Measurements from ENCODE around the gene LUZP1. TPM values are rescaled to one million over a fixed set of nuclear protein-coding genes. Genes with fewer than 3 reads are reported as not detected.

Gene LUZP1
- total and polyA plus RNA-seq, 9 donors = 6.8 to 30.7 (median 23.2) TPM

GRCh38 chr1:23083714-23084480, 84.8 kb downstream of the LUZP1 start:
- no peaks in the 10 kb centered on the region for H3K9me3 ChIP-seq
- no peak overlapping the region for H3K27ac ChIP-seq
- H3K4me1 ChIP-seq (ENCODE audit: insufficient read depth) = no peaks in the 10 kb centered on the region
- peak in 4 of 5 donors; percentile 29 to 66 (median 39) for DNase-seq
- 53 to 55% (median 55%) methylated on average over 5 of the region's 5 CpGs for WGBS, 3 donors
- no peaks in the 10 kb centered on the region for H3K36me3 ChIP-seq
- intact Hi-C loops (cut with DNase I) = no loop called here
- H3K27me3 ChIP-seq = no peaks in the 10 kb centered on the region
- TF ChIP-seq POLR2A (IDR thresholded peaks at IDR 0.05) (no peak), CTCF (IDR thresholded peaks at IDR 0.05) (no peak), EP300 (IDR thresholded peaks at IDR 0.05) (no peak)
- no peak overlapping the region for H3K4me3 ChIP-seq

GRCh38 chr1:23081376-23081775, 87.3 kb downstream of the LUZP1 start:
- H3K36me3 ChIP-seq = no peaks in the 10 kb centered on the region

GRCh38 chr1:23080885-23081284, 87.8 kb downstream of the LUZP1 start:
- DNase-seq = no peak
- TF ChIP-seq CTCF (IDR thresholded peaks at IDR 0.05) = no peak
- no peak for TF ChIP-seq POLR2A (IDR thresholded peaks at IDR 0.05)
- TF ChIP-seq EP300 (IDR thresholded peaks at IDR 0.05) = no peak
- Histone ChIP-seq H3K27ac (no peak overlapping the region), H3K4me1 (ENCODE audit: insufficient read depth) (no peaks in the 10 kb centered on the region), H3K36me3 (no peaks in the 10 kb centered on the region), H3K9me3 (no peaks in the 10 kb centered on the region), H3K27me3 (no peaks in the 10 kb centered on the region), H3K4me3 (no peak overlapping the region)
- 78 to 90% (median 82%) methylated on average over 3 of the region's 3 CpGs for WGBS, 3 donors
- intact Hi-C loops (cut with DNase I) = no loop called here

More at GRCh38 chr1:23081376-23081775, 87.3 kb downstream of the LUZP1 start:
- H3K27ac ChIP-seq = no peak overlapping the region
- 86 to 96% (median 87%) methylated on average over 3 of the region's 3 CpGs for WGBS, 3 donors
- DNase-seq = no peak
- H3K4me3 ChIP-seq = no peak overlapping the region
- intact Hi-C loops (cut with DNase I) = no loop called here
- no peaks in the 10 kb centered on the region for H3K9me3 ChIP-seq
- H3K27me3 ChIP-seq = no peaks in the 10 kb centered on the region
- TF ChIP-seq CTCF (IDR thresholded peaks at IDR 0.05) = no peak
- no peak for TF ChIP-seq EP300 (IDR thresholded peaks at IDR 0.05)
- no peak for TF ChIP-seq POLR2A (IDR thresholded peaks at IDR 0.05)
- H3K4me1 ChIP-seq (ENCODE audit: insufficient read depth) = no peaks in the 10 kb centered on the region

- H3K27ac ChIP-seq = no peak overlapping the region
- H3K9me3 ChIP-seq = no peaks in the 10 kb centered on the region
- H3K36me3 ChIP-seq = no peaks in the 10 kb centered on the region
- TF ChIP-seq EP300 (IDR thresholded peaks at IDR 0.05) = no peak
- TF ChIP-seq POLR2A (IDR thresholded peaks at IDR 0.05) = no peak
- TF ChIP-seq CTCF (IDR thresholded peaks at IDR 0.05) = no peak
- intact Hi-C loops (cut with DNase I) = no loop called here
- WGBS, 3 donors = 81 to 91% (median 81%) methylated on average over 6 of the region's 6 CpGs
- no peak for DNase-seq
- H3K27me3 ChIP-seq = no peaks in the 10 kb centered on the region
- H3K4me3 ChIP-seq = no peak overlapping the region
- no peaks in the 10 kb centered on the region for H3K4me1 ChIP-seq (ENCODE audit: insufficient read depth)
Observed at GRCh38 chr1:23079025-23079424, 89.6 kb downstream of the LUZP1 start.

Data from ovary (tissue), 9 donors.